Mucosa of descending colon (tissue), 3 donors: ENCODE results near the gene CCL25. TPM values are rescaled to one million over a fixed set of nuclear protein-coding genes. Genes with fewer than 3 reads are reported as not detected.

Experiments
- ATAC-seq: fragments of 200-7000 bp; cut with Tn5 transposase; one replicate; pipeline ENCODE4 v1.9.1; 2020; ENCODE audit warnings: mild to moderate bottlenecking, moderate library complexity
- DNase-seq, 3 donors: peaks; one replicate each; pipeline ENCODE4 v3.0.0-alpha.2; 2020
- H3K36me3 ChIP-seq: fragments of 200-600 bp; one replicate; pipeline ENCODE4 v1.8.0; 2021; ENCODE audit warnings: low read depth, mild to moderate bottlenecking
- H3K4me1 ChIP-seq: fragments of 200-600 bp; one replicate; pipeline ENCODE4 v1.8.0; 2021; ENCODE audit warnings: low read depth, mild to moderate bottlenecking
- H3K4me3 ChIP-seq: fragments of 200-600 bp; one replicate; pipeline ENCODE4 v1.8.0; 2021; ENCODE audit warnings: mild to moderate bottlenecking
- H3K9me3 ChIP-seq: fragments of 200-600 bp; one replicate; pipeline ENCODE4 v1.8.0; 2021; ENCODE audit warnings: mild to moderate bottlenecking
- CTCF ChIP-seq: fragments of 200-600 bp; IDR thresholded peaks from one replicate; pipeline ENCODE4 v1.8.0; 2022; ENCODE audit warnings: antibody characterized with exemption, mild to moderate bottlenecking
- intact Hi-C, 2 donors: fragments of 100-400 bp; cut with DNase I in 1 of 2; cut with micrococcal nuclease in 1 of 2; formaldehyde crosslinking; loops; one replicate each; pipeline versions ENCODE4 v1.11.0 to v1.11.1; 2022; cut with DNase I, micrococcal nuclease
- total RNA-seq, 3 donors: library from RNA; stranded (reverse); fragmentation: NEBNext Ultra II Directional in 2 of 3; extraction: Animal tissue kit (Norgen Biotek cat#: 25700) in 2 of 3; gene quantifications; one replicate each; pipeline versions ENCODE4 v1.2.1 to v1.2.4, GENCODE V29; 2021 to 2023
- donor health status: DM: no; HTN: no; CAD: no; lungs with moderate emphysema.
- donor health status: DM: no; HTN: no; CAD: no.
- donor health status: DM: no; HTN: yes; CAD: no.

CCL25 gene
- total RNA-seq, 3 donors from 2014 or later, result not detected

GRCh38 chr19:8075158-8076074 lies 22.9 kb downstream of the CCL25 start:
- no peak for DNase-seq
- TF ChIP-seq CTCF, result no peak
- Histone ChIP-seq H3K9me3 (peaks cover 1% of the 10 kb centered on the region), H3K4me3 (no peak overlapping the region), H3K4me1 (no peaks in the 10 kb centered on the region), H3K36me3 (no peaks in the 10 kb centered on the region)
- ATAC-seq, result no peak
- intact Hi-C loops, result no loop called here

GRCh38 chr19:8079988-8080387 lies 27.4 kb downstream of the CCL25 start:
- ATAC-seq (no peak), DNase-seq (no peak)
- intact Hi-C loops, result no loop called here
- no peaks in the 10 kb centered on the region for H3K4me1 ChIP-seq
- H3K9me3 ChIP-seq, result no peaks in the 10 kb centered on the region
- no peak for TF ChIP-seq CTCF
- H3K36me3 ChIP-seq, result no peaks in the 10 kb centered on the region
- H3K4me3 ChIP-seq, result no peak overlapping the region

DNA sequence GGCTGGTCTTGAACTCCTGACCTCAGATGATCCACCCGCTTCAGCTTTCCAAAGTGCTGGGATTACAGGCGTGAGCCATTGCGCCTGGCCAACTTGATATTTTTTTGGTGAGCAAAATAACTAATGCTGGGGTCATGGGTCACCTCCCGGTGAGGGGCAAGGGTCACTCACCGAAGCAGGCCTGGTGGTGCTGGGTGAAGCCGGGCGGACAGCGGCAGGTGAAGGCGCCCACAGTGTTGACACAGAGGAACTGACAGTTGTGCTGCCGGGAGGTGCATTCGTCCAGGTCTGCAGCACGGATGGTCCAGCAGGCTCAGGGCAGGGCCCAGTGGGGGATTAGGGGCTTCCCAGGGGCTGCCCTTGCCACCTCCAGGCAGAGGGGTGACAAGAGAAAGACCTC lies 28.3 kb downstream of the CCL25 start:
- Histone ChIP-seq H3K36me3 (no peaks in the 10 kb centered on the region), H3K9me3 (no peaks in the 10 kb centered on the region), H3K4me1 (no peaks in the 10 kb centered on the region), H3K4me3 (no peak overlapping the region)
- intact Hi-C loops, result no loop called here
- no peak for TF ChIP-seq CTCF
- DNase-seq (no peak), ATAC-seq (no peak)

- intact Hi-C loops, result no loop called here
- Histone ChIP-seq H3K4me1 (no peaks in the 10 kb centered on the region), H3K36me3 (no peaks in the 10 kb centered on the region), H3K4me3 (no peak overlapping the region), H3K9me3 (no peaks in the 10 kb centered on the region)
- no peak for DNase-seq
- TF ChIP-seq CTCF, result no peak
- ATAC-seq, result no peak
These were observed 29.3 kb downstream of the CCL25 start for GRCh38 chr19:8081569-8082550.

DNA sequence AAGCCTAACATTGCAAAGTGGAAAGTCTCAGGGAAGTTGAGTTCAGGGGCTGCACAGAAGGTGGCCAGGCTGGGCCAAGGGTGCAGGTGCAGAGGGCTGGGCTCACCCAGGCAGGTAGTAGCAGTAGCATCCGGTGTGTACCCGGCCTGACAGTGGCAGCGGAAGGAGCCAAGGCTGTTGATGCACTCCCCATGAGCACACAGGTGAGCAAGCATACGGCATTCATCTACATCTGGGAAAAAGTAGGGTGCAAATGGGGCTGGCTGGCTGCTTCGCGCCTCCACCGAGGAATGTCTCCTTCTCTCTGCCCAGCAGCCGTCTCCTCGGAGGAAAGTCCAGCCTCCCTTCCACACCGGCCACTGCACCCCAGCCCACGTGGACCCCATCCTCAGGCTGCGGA lies 30.6 kb downstream of the CCL25 start:
- Histone ChIP-seq H3K9me3 (no peaks in the 10 kb centered on the region), H3K4me1 (no peaks in the 10 kb centered on the region), H3K36me3 (no peaks in the 10 kb centered on the region), H3K4me3 (no peak overlapping the region)
- DNase-seq (no peak), ATAC-seq (no peak)
- TF ChIP-seq CTCF, result no peak
- intact Hi-C loops, result no loop called here
